ENCODE data around the gene PLCL1.

- TF ChIP-seq CTCF (IDR thresholded peaks at IDR 0.05), result no peak
- no peak for TF ChIP-seq POLR2A (IDR thresholded peaks at IDR 0.05)
These were observed 65.2 kb downstream of the PLCL1 start for GRCh38 chr2:197869501-197870111.
